Fibroblast of skin of back (primary cell): Measurements from ENCODE around the gene WDFY1. TPM values are rescaled to one million over a fixed set of nuclear protein-coding genes. Genes with fewer than 3 reads are reported as not detected.

Experiments
- DNase-seq: peaks from one replicate; pipeline ENCODE4 v3.0.0-alpha.2; 2013
- polyA plus RNA-seq, 2 experiments: library from polyadenylated mRNA; unstranded; fragments of 120-200 nt; gene quantifications; one replicate each; pipeline ENCODE4 v1.2.1, GENCODE V29; 2013; ENCODE audit not compliant: insufficient read length in 2 of 2

WDFY1 gene
- polyA plus RNA-seq (2013, experiment 1 of 2; ENCODE audit: insufficient read length) = 62.9 TPM
- 54.0 TPM for polyA plus RNA-seq (2013, experiment 2 of 2; ENCODE audit: insufficient read length)

GRCh38 chr2:223944703-223945531, at the start of gene WDFY1:
WDFY1 (minus strand) TSS chr2:223945335; CDS start chr2:223945284, 51 bp downstream.
- peak; percentile 89 for DNase-seq

GRCh38 chr2:223994562-223995162, 49.5 kb upstream of the WDFY1 start:
- DNase-seq = no peak

GRCh38 chr2:223993634-223994232, 48.6 kb upstream of the WDFY1 start:
- peak; percentile 71 for DNase-seq

GRCh38 chr2:223991611-223992010, 46.5 kb upstream of the WDFY1 start:
- DNase-seq = no peak

- DNase-seq = no peak
Observed at GRCh38 chr2:223989856-223990232, 44.7 kb upstream of the WDFY1 start.

- no peak for DNase-seq
Observed at GRCh38 chr2:223989206-223989855, 44.2 kb upstream of the WDFY1 start.

GRCh38 chr2:223981241-223981640, 36.1 kb upstream of the WDFY1 start:
- DNase-seq = no peak

- no peak for DNase-seq
Observed at GRCh38 chr2:223980803-223981202, 35.7 kb upstream of the WDFY1 start.

GRCh38 chr2:223980397-223980735, 35.2 kb upstream of the WDFY1 start:
- no peak for DNase-seq

- DNase-seq = peak; percentile 19
Observed at GRCh38 chr2:223979730-223980396, 34.7 kb upstream of the WDFY1 start.

- no peak for DNase-seq
Observed at GRCh38 chr2:223978451-223978850, 33.3 kb upstream of the WDFY1 start.

- DNase-seq = peak; percentile 56
Observed at GRCh38 chr2:223976635-223977226, 31.6 kb upstream of the WDFY1 start.

GRCh38 chr2:223973606-223974005, 28.5 kb upstream of the WDFY1 start:
- DNase-seq = no peak

- DNase-seq = no peak
Observed at GRCh38 chr2:223972656-223973102, 27.5 kb upstream of the WDFY1 start.

GRCh38 chr2:223971731-223972130, 26.6 kb upstream of the WDFY1 start:
- DNase-seq = no peak

GRCh38 chr2:223970343-223971128, 25.4 kb upstream of the WDFY1 start:
- peak; percentile 57 for DNase-seq

GRCh38 chr2:223969856-223970255, 24.7 kb upstream of the WDFY1 start:
- DNase-seq = peak; percentile 26

- no peak for DNase-seq
Observed at GRCh38 chr2:223969315-223969714, 24.2 kb upstream of the WDFY1 start.

- peak; percentile 50 for DNase-seq
Observed at GRCh38 chr2:223967981-223968380, 22.8 kb upstream of the WDFY1 start.

GRCh38 chr2:223959688-223960087, 14.6 kb upstream of the WDFY1 start:
- no peak for DNase-seq
